ENCODE results near the gene WNT9A.

DNA sequence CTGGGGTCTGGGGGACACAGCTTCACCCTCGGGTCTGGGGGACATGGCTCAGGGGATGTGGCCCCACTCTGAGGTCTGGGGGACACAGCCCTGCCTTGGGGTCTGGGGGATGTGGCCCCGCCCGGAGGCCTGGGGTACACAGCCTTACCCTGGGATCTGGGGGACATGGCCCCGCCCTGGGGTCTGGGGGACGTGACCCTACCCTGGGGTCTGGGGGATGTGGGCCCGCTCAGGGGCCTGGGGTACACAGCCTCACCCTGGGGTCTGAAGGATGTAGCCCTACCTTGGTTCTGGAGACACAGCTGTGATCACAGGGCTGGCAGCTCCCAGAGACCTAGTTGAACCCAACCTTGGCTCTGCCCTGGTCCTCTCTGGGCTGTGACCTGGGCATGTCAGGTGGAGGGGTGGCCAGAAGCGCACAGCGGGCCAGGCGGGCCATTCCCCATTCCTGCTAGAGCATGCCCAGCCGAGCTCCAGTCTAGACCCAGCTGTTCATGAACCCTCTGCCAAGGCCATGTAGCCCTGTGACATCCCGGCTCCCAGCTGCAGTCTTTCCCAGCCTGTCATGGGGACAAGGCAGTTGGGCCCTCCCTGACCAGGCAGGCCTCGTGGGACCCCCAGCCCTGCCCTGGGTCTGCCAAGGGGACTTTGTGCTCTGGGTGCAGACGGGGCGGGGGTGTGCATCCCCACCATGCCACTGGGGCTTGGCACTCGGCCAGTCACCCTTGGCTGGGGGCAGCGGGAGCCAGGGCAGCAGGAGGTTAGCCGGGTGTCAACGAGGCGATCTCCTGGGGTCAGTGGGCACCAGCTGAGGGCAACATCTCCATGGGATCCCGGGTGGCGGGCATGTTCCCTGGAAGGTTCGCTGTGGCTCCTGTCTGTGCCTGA lies 43.9 kb downstream of the WNT9A start:
- TF ChIP-seq, protein P1, sequence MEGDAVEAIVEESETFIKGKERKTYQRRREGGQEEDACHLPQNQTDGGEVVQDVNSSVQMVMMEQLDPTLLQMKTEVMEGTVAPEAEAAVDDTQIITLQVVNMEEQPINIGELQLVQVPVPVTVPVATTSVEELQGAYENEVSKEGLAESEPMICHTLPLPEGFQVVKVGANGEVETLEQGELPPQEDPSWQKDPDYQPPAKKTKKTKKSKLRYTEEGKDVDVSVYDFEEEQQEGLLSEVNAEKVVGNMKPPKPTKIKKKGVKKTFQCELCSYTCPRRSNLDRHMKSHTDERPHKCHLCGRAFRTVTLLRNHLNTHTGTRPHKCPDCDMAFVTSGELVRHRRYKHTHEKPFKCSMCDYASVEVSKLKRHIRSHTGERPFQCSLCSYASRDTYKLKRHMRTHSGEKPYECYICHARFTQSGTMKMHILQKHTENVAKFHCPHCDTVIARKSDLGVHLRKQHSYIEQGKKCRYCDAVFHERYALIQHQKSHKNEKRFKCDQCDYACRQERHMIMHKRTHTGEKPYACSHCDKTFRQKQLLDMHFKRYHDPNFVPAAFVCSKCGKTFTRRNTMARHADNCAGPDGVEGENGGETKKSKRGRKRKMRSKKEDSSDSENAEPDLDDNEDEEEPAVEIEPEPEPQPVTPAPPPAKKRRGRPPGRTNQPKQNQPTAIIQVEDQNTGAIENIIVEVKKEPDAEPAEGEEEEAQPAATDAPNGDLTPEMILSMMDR (IDR thresholded peaks at IDR 0.05) = no peak
- no peak for TF ChIP-seq POLR2A (IDR thresholded peaks at IDR 0.05)
